ENCODE measurements around the gene PALM. TPM values are rescaled to one million over a fixed set of nuclear protein-coding genes. Genes with fewer than 3 reads are reported as not detected.

PALM gene
- total RNA-seq, 4 donors from 2014 or later: 42.8 to 119 (median 70.8) TPM

GRCh38 chr19:677601-678436 is 30.9 kb upstream of the PALM start:
- Histone ChIP-seq H3K36me3 (peaks cover 0 to 8% (median 7%) of the 10 kb centered on the region in 4 donors), H3K4me1 (peaks cover 26 to 81% (median 79%) of the 10 kb centered on the region in 4 donors), H3K9me3 (no peaks in the 10 kb centered on the region), H3K27ac (replicated peaks in 1 of 4) (peak overlapping the region; percentile 95 to 99 (median 96)), H3K27me3 (peaks cover 0 to 26% (median 0%) of the 10 kb centered on the region in 4 donors), H3K4me3 (peak overlapping the region; percentile 71 to 80 (median 74))
- 62% methylated on average over 12 of the region's 22 CpGs for WGBS
- DNase-seq (ENCODE audit: extremely low spot score): no peak
- intact Hi-C loops (cut with DNase I): no loop called here
- TF ChIP-seq EP300 (IDR thresholded peaks at IDR 0.05) (no peak), POLR2A (IDR thresholded peaks at IDR 0.05; ENCODE audit: low read depth) (no peak), POLR2AphosphoS5 (IDR thresholded peaks at IDR 0.05) (no peak)
- TF ChIP-seq, protein P1, sequence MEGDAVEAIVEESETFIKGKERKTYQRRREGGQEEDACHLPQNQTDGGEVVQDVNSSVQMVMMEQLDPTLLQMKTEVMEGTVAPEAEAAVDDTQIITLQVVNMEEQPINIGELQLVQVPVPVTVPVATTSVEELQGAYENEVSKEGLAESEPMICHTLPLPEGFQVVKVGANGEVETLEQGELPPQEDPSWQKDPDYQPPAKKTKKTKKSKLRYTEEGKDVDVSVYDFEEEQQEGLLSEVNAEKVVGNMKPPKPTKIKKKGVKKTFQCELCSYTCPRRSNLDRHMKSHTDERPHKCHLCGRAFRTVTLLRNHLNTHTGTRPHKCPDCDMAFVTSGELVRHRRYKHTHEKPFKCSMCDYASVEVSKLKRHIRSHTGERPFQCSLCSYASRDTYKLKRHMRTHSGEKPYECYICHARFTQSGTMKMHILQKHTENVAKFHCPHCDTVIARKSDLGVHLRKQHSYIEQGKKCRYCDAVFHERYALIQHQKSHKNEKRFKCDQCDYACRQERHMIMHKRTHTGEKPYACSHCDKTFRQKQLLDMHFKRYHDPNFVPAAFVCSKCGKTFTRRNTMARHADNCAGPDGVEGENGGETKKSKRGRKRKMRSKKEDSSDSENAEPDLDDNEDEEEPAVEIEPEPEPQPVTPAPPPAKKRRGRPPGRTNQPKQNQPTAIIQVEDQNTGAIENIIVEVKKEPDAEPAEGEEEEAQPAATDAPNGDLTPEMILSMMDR (IDR thresholded peaks at IDR 0.05): no peak

GRCh38 chr19:678791-679388 is 29.8 kb upstream of the PALM start:
- Histone ChIP-seq H3K36me3 (peaks cover 0 to 8% (median 7%) of the 10 kb centered on the region in 4 donors), H3K9me3 (no peaks in the 10 kb centered on the region), H3K27me3 (peaks cover 0 to 26% (median 0%) of the 10 kb centered on the region in 4 donors), H3K4me1 (peaks cover 26 to 71% (median 70%) of the 10 kb centered on the region in 4 donors), H3K27ac (replicated peaks in 1 of 4) (peak overlapping the region; percentile 95 to 99 (median 96)), H3K4me3 (peak overlapping the region; percentile 80 to 98 (median 82))
- no peak for DNase-seq (ENCODE audit: extremely low spot score)
- TF ChIP-seq, protein P1 (IDR thresholded peaks at IDR 0.05): no peak
- TF ChIP-seq POLR2AphosphoS5 (IDR thresholded peaks at IDR 0.05) (no peak), EP300 (IDR thresholded peaks at IDR 0.05) (no peak), POLR2A (IDR thresholded peaks at IDR 0.05; ENCODE audit: low read depth) (no peak)
- intact Hi-C loops (cut with DNase I): no loop called here
- WGBS: 79% methylated on average over 14 of the region's 16 CpGs

DNA sequence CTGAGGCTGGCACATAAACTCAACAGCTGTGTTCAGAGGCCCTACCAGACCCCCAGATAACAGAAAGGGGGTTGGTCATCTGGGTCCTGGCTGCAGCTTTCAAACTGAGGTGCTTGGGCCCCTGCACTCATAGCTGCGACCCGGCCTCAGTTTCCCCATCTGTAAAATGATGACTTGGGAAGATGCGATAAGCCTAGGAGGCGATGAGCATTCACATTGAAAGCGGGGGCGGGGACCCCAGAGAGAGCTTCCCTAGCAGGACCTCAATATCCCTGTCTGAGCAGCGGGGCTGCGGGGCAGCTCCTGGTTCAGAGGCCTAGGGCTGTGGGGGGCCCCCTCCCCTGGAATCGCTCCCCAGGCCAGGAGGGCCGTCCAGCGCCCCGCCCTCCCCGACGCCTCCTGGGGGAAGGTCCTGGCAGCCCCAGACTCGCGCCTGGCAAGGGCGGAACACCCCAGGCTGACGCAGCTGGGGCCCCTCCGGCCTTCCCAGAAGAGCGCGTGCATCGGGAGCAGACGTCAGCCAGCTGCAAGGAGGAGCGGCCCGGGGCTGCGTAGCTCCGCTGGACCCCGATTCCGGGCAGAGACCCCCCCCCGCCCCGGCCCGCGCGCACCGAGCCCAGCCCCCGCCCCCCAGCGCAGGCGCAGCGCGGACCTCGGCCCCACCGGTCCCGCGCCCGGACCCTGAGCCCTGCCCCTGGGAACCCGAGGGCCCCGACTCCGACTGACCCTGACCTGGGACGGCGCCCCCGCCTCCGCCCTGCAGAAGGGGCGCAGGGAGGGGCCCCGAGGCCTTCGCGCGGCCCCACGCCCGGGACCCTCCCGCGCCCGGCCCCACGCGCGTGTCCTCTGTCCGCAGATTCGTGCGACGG is 29.1 kb upstream of the PALM start:
- peaks cover 0 to 8% (median 7%) of the 10 kb centered on the region in 4 donors for H3K36me3 ChIP-seq
- TF ChIP-seq EP300 (IDR thresholded peaks at IDR 0.05) (peak; percentile 58), POLR2A (IDR thresholded peaks at IDR 0.05; ENCODE audit: low read depth) (no peak), POLR2AphosphoS5 (IDR thresholded peaks at IDR 0.05) (peak in 1 of 2 donors; percentile 82)
- TF ChIP-seq, protein P1 (IDR thresholded peaks at IDR 0.05): no peak
- peak overlapping the region; percentile 80 to 98 (median 82) for H3K4me3 ChIP-seq
- no peak for DNase-seq (ENCODE audit: extremely low spot score)
- H3K4me1 ChIP-seq: peaks cover 26 to 65% (median 63%) of the 10 kb centered on the region in 4 donors
- H3K9me3 ChIP-seq: no peaks in the 10 kb centered on the region
- H3K27ac ChIP-seq (replicated peaks in 1 of 4): peak overlapping the region; percentile 95 to 99 (median 96)
- intact Hi-C loops (cut with DNase I): no loop called here
- peaks cover 0 to 22% (median 0%) of the 10 kb centered on the region in 4 donors for H3K27me3 ChIP-seq
- 18% methylated on average over 4 of the region's 69 CpGs for WGBS

DNA sequence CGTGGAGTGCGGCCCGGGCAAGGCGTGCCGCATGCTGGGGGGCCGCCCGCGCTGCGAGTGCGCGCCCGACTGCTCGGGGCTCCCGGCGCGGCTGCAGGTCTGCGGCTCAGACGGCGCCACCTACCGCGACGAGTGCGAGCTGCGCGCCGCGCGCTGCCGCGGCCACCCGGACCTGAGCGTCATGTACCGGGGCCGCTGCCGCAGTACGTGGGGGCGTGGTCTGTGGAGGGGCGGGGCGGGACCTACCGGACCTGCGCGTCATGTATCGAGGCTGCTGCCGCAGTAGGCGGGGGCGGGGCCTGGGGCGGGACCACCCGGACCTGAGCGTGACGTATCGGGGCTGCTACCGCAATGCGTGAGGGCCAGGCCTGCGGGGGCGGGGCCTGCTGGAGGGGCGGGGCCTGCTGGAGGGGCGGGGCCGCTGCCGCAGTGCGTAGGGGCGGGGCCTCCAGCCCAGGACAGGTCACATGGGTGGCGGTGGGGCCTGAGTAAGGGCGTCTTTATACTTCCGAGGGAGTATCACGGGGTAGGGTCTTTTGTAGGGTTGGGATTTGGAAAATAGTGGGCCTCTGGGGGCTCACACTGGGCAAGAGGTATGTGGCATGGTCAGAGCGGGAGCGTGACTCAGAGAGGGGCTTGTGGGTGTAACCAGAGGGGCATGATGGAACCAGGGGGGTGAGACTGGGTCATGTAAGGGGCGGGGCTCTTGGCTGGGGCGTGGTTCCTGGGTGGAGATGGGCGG is 28.3 kb upstream of the PALM start:
- peak overlapping the region; percentile 80 to 98 (median 82) for H3K4me3 ChIP-seq
- peaks cover 0 to 8% (median 7%) of the 10 kb centered on the region in 4 donors for H3K36me3 ChIP-seq
- H3K27ac ChIP-seq (replicated peaks in 1 of 4): peak overlapping the region; percentile 95 to 99 (median 96)
- H3K4me1 ChIP-seq: peaks cover 26 to 57% (median 55%) of the 10 kb centered on the region in 4 donors
- DNase-seq (ENCODE audit: extremely low spot score): peak; percentile 100
- H3K9me3 ChIP-seq: no peaks in the 10 kb centered on the region
- peaks cover 0 to 15% (median 0%) of the 10 kb centered on the region in 4 donors for H3K27me3 ChIP-seq
- intact Hi-C loops (cut with DNase I): no loop called here
- TF ChIP-seq POLR2A (IDR thresholded peaks at IDR 0.05; ENCODE audit: low read depth) (peak; percentile 70), POLR2AphosphoS5 (IDR thresholded peaks at IDR 0.05) (peak; percentile 90 to 91), EP300 (IDR thresholded peaks at IDR 0.05) (no peak)
- TF ChIP-seq, protein P1 (IDR thresholded peaks at IDR 0.05): peak; percentile 46 to 61 (median 57)
- WGBS: 0% methylated on average over 8 of the region's 70 CpGs
